GM20431 (cell line): ENCODE data around the gene COPZ2.
"Not testable (repeated sequence)": the region's sequence is repeated elsewhere in the genome, so short reads cannot be mapped to it uniquely, and the experiment has no call there.

Experiments
- in situ Hi-C: fragments of 300-500 bp; cut with MseI, MboI; formaldehyde crosslinking; loops from one replicate; pipeline ENCODE4 v1.15.0; 2020; ENCODE audit warnings: low sequenced_read_pairs; ENCODE audit not compliant: unreplicated experiment

Gene COPZ2

DNA sequence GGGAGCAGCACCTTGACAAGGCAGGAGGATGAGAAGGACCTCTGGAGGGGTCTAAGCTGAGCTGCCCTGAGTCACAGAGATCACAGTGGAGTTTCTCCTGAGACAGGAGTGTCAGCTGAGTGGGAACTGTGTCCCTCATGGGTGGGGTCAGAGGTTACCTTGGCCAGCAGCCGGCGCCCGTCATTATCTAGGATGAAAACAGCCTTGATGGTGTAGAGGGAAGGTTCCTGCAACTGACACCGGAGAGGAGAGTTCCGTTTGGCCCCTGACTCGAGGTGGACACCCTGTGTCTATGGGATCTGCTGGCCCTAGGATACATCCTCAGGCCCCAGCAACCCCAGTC lies 933 bp downstream of the COPZ2 start:
- in situ Hi-C loops, result no loop called here

DNA sequence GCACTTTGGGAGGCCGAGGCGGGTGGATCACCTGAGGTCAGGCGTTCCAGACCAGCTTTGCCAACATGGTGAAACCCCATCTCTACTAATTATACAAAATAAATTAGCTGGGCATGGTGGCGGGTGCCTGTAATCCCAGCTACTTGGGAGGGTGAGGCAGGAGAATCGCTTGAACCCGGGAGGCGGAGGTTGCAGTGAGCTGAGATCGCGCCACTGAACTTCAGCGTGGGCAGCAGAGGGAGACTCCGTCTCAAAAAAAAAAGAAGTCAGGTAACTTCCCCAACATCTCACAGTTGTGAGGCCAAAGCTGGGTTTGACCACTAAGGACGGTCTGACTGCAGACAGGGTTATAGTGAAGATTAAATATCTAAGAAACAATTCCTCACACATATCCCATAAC lies 2.9 kb downstream of the COPZ2 start:
- in situ Hi-C loops, result not testable (repeated sequence)

DNA sequence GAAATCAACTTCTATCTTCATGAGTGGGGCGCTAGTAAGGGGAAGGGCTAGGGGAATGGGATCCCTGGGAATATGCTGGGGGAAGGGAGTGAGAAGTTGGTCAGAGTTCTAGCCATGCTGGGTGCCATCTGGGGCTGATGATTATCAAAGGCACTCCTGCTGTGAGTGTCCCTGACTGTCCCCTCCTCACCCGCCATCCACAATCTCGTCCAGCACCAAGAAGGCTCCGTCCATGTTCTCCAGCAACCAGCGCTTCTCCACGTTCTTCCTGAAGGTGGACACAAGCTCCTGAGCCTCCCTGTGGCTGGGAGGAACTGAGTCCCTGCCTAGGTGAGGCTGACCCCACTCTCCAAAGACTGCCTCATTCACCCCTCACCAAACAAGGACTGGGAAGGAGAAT lies 5.6 kb downstream of the COPZ2 start:
- in situ Hi-C loops, result no loop called here

DNA sequence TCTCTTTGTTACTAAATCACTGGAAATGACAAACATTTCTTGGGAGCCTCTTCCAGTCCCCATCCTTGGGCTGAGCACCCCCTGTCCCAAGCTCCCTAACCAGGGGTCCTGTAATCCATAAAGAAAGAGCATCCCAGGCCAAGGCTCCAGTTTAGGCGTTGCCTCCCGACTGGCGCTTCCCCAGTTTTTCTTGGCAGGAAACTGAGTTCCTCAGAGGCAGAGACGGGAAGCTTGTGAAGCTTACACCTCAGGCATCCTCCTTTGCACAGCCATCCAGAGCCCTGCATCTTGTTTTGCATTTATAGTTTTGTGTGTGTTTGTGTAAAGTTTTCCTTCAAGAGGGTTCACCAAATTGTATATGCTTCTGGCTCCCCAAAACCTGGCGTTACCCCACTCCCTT lies 7.1 kb downstream of the COPZ2 start:
- in situ Hi-C loops, result no loop called here

DNA sequence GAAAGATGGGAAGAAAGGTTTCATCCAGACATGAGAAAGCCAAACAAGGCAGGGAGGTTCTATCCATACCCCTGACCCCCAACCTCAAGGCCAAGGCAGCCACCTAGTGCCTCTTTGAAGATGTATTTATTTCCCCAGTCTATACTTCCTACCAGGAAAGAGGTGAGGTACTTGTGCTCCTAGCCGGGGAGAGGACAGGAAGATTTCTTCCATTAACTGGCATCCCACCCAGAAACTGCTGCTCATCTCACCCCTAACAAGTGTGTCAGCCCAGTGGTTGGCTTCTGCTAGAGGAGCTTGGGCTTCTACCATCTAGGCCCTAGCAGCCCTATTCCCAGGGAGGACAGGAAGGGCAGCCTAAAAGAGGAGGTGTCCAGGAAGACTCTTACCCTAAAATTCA lies 8.9 kb downstream of the COPZ2 start:
- in situ Hi-C loops, result loop anchor here (10.0 kb wide), 1 partner anchor 46 kb away; no protein-coding TSS in a partner anchor

DNA sequence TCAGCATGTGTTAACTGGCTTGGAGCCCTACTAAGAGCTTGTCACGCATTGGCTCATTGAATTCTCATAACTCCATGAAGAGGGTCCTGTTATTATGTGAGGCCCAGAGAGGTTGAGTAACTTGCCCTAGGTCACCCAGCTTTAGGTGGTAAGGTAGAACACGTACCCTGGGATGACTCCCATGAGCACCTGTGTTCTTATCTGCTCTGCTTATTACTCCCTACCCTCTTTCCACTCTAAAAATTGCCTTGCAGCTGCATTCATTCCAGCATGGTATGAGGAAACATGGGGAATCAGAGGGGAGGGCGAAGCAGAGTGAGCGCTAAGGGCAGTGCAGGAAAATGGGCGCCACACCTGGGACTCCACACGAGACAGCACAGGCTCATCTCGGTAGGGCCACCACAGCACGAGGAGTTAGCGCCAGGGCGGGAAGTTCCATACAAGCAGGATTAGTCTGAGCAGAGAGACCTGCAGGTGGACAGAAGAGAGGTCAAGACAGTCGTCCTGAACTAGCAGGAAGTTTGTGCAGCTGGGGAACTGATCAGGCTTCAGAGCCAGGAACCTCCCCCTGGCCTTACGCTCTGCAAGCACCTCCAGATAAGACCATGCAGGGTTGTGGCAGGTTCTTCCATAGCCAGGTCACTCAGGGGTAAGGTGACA lies 10.1 kb downstream of the COPZ2 start:
- in situ Hi-C loops, result loop anchor here (10.0 kb wide), 1 partner anchor 47 kb away; no protein-coding TSS in a partner anchor

DNA sequence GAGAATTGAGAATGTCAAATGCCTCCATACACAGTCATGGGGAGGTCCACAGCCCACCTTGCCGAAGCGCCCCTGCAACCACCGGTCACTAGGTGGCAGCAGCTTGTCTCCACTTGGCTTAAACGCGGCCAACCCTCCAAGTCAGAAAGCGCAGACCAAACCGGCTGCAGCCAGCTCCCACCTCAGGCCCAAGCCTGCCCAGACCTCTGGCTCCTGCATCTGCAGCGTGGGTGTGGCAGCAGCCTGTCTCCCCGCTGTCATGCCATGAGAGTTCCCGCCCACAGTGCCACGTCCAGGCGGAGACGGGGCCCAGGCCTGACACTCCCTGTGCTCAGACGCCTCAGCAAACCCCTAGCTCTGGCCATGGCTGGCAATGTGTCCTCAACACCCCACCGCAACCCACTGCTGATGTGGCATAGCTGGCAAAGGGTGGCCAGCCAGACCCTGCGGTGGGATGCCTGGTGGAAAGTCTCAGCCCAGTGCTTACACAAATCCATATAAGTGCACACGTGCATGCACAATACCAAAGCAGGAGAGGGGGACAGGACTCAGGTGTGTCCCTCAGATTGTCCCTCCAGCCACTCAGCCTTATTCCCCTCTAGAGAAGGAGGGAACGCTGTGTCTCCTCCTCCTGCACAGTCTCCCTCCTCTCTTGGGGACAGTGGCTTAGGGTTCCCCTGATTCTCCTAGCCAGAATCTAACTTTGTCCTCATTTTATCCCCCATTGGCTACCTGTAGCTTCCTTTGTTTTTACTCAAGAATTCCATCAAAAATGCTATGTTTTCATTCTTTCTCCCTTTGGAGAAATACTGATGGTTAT lies 10.9 kb downstream of the COPZ2 start:
- in situ Hi-C loops, result loop anchor here (10.0 kb wide), 1 partner anchor 48 kb away; no protein-coding TSS in a partner anchor

DNA sequence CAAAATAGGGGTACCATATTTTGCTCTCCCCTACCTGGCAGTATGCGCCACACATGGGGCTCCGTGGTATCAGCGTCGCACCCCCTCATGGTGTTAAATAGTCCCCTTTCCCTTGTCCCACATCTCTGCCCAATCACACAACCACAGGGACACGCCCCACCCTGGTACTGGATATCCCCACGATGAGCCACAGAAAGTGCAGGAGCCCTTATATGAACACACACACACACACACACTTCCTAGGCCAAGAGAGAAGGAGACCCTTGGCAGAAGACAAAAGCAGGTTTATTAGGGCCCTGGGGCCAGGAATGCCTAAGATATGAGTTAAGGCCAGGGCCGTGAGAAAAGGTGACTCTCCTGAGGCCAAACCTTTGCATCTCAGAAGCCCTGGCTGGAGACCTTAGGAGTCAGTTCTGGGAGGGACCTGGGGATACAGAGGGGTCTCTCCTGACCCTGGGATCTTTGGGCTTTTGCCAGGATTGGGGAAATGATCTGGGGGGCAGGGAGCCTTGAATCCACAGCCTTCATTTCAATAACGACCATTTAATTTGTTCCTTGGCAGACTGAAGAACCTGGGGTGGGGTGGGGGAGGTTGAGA lies 11.6 kb downstream of the COPZ2 start:
- in situ Hi-C loops, result loop anchor here (10.0 kb wide), 1 partner anchor 49 kb away; no protein-coding TSS in a partner anchor

DNA sequence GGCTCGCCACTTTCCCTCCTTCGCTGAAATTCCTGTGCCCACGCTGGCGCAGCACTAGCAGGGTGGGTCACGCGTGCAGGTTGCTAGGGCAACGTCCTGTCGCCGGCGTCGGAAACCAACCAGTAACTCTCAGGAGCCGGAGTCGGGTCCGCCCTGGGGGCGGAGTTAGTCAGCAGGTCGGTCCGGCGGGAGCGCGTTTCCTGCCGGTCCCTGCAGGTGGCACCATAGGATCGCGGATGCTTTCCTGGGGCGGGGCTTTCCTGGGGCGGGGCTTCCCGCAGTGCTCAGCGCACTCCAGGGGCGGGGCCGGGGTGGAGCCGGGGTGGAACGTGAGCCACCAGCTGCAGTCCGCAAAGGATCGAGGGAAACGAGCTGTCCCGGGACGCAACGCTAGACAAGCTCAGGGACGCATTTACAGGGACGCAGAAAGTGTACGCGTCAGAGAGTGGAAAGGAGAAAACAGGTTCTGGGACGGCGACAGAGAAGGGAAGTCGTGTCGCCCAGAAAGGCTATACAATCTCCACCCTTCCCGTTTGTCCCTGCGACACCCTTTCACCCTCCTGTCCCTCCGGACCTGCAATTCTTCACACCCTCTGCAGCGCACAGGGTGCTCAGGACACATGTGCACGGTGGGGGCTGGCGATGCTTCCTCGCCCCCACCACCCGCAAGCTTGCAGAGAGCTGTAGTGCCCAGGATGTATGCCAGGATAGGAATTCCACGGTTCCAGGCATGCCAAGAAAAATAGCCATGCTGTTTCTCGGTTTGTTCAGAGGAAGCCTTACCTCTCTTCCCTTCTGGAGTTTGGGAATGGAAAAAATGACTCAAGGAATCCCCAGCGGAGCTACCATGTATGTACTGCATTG lies 12.3 kb downstream of the COPZ2 start:
- in situ Hi-C loops, result loop anchor here (10.0 kb wide), 1 partner anchor 50 kb away; no protein-coding TSS in a partner anchor

DNA sequence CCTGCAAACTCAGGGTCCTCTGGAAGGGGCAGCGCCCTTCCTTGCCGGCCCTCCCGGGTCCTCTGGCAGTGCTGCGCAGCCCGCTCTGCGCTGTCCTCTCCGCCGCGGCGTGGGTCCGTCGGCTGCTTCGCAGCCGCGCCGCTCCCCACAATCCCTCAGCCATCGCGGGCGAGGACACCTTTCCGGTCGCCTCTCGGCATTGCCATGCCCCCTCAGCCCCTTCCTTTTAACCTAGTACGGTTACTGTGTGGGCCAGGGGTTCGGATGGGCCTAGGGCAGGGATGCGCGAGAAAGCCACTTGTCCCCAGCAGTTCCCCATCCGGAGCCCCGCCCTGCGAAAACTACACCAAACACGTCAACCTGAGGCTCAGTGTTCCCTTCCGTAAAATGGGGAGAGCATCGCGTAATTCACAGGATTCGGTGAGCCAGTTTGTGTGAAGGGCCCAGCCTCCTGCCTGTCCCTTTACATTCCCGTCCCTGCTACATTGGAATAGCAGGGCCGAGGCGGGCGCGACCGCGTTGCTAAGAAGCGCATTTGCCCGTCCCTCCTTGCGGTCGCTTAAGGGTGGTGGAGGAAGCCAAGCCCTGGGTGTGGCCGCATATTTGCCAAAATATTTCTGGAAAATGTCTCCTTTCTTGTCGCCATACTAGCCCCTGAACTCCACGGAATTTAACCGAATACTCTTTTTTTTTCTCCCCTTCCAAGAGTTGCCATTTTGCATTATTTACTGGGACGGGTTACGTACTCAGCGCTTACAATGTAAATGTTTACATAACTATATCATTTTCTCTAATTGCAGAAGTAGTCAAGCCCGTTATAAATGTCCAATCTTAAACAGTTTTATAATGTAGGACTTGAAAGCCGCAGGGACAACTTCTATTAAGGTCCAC lies 13.2 kb downstream of the COPZ2 start:
- in situ Hi-C loops, result loop anchor here (10.0 kb wide), 1 partner anchor 50 kb away; no protein-coding TSS in a partner anchor

DNA sequence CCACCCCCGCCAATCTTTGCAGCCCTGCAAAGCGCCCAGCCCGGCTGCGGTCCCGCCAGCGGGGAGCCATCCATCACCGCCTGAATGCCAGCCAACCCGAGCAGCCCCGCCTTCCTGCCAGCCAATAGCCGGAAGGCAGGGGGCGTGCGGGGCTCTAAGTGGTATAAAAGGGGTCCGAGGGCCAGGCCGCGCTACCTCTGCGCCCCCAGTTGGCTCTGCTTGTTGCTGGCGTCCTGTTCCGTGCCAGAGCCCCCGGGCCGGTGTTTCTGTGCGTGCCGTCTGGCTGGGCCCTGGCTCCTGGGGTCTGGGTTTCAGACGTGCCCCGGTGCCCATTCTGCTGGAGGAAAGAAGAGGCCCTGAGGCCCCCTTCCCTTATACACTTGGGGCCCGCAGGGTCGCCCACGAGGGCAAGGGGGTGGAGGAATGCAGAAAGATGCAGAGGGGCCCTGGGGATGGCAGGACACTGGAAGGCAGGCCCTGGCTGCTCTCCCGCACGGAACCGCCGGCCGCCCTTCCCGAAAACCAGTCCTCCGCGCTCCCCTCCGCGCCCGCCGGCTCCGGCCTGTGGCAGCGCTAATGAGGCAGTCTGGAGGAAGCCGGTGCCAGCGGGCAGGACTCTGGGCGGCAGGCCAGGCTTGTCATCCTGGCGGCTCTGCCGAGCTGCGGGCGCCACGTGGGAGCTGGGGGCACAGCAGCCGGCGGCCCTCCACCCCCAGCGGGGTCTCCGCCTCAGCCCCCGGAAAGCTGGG lies 14.0 kb downstream of the COPZ2 start:
- in situ Hi-C loops, result loop anchor here (10.0 kb wide), 1 partner anchor 51 kb away; no protein-coding TSS in a partner anchor

DNA sequence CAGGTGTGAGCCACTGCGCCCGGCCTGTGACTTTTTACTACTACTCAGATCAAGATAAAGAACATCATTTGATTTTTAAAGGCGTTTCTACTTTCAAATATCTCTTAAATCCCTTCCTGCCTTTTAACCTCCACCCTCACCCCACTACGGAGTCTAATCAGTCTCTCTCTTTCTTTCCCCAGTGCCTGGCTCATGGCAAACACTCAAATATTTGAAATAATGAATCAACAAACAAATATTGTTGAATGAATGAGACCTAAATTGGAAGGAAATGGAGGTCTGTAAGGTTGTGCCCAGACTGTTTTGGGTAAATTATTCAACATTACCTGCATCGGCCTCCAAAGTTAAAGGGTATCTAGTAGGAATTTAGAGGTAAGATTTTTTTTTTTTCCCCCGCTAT lies 14.7 kb downstream of the COPZ2 start:
- in situ Hi-C loops, result loop anchor here (10.0 kb wide), 1 partner anchor 52 kb away; no protein-coding TSS in a partner anchor

DNA sequence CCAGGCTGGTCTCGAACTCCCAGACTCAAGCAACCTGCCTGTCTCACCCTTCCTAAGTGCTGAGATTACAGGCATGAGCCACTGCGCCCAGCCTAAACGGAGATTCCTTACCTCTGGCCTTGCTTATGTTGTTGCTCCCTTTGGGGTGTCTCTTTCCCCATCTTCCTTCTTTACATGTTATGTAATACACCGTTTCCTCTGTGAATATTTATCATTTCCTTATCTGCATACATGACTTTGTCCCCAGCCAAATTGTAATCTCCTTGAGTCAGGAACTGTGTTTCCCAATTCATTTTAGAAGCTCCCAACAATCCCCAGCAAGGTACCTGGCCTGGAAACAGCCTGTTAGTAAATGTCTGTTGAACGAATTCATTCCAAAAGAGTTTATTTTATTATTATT lies 15.7 kb downstream of the COPZ2 start:
- in situ Hi-C loops, result loop anchor here (10.0 kb wide), 1 partner anchor 53 kb away; no protein-coding TSS in a partner anchor

DNA sequence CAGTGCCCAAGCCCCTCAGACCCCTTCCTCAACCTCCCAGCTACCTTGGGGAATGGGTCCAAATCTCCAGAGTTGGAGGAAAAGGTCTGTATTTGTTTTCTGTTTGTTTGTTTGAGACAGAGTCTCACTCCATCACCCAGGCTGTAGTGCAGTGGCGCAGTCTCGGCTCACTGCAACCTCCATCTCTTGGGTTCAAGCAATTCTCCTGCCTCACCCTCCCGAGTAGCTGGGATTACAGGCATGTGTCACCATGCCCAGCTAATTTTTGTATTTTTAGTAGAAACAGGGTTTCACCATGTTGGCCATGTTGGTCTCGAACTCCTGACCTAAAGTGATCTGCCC lies 19.8 kb downstream of the COPZ2 start:
- in situ Hi-C loops, result loop anchor here (5.0 to 10.0 kb wide), 2 partner anchors 35 to 63 kb away; partner anchors contain the start of gene PRR15L

DNA sequence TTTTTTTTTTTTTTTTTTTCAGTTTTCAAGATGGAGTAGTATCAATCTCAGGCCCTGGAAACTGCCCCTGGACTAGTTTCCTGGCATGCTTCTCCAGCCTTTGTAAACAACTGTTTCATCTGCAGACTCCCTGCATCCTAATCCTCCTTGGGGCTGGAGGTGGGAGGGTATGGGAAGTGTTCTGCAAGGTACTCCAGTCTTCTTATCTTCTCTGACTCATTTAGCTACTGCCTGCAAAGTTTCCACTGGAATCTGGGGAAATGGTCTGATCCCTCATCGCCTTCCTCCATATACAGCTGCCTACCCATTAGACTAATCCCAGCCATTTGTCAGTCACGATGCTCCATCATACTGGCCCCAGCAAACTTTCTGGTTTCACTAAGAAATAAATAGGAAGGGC lies 21.5 kb downstream of the COPZ2 start:
- in situ Hi-C loops, result loop anchor here (5.0 to 10.0 kb wide), 2 partner anchors 34 to 61 kb away; partner anchors contain the start of gene PRR15L

DNA sequence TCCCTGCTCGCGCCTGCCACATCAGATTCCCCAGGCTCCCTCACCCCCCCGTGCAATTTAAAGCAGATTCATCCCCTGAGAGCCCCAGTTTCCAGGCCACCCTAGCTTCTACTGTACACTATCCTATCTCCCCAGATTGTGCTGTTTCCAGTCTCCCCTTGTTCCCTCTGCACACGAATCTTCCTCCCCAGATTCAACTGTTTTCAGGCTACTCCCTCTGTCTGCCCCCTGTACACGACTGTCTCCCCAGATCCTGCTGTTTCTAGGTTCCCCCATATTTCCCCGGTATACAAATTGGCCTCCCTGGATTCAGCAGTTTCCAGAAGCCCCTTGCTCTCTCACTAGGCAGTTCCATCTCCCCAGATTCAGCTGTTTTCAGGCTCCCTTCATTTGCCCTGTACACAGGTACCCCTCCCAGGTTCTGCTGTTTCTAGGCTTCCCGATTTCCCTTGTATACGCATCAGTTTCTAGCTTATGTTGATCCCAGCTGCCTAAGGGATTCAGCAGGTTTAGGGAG lies 22.9 kb downstream of the COPZ2 start:
- in situ Hi-C loops, result loop anchor here (5.0 to 10.0 kb wide), 2 partner anchors 32 to 60 kb away; partner anchors contain the start of gene PRR15L

DNA sequence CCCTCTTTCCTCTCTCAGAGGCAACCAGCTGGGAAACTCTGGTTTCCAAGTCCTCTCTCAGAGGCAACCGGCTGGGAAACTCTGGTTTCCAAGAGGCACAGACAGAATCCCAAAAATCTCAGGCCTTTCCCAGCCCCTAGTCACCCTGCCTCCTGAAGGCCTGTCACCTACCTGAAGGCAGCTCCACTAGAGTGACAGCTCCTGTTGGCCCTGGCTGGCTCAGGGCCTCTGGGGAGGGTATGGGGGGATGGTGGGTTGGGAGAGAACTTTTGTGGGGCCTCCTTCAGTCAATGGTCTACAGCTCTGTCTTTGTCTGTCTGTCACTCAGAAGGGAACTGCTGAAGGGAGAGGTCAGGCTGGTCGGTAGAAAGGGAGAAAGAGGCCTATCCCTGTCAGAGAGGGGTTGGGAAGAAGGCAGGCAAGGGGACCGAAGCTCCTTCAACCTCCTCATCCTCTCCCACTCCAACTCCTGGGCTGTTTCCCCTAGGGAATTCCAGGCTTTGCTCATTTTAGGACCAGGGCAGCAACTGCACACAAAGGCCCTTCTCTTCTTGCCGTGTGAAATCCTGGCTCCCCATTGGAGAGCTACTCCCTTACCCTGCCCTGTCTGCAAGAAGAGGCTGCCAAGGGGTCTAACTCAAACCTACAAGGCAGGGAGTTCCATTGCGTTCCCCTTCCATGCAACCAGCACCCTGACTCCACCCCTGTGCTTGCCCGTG lies 23.6 kb downstream of the COPZ2 start:
- in situ Hi-C loops, result loop anchor here (10.0 kb wide), 1 partner anchor 59 kb away; the partner anchor contains the start of gene PRR15L
